ENCODE data around the gene A1BG. TPM values are rescaled to one million over a fixed set of nuclear protein-coding genes. Genes with fewer than 3 reads are reported as not detected.
A peak's percentile ranks its signal among the peaks of the same experiment; 100 is the strongest.
"Not testable (repeated sequence)": the region's sequence is repeated elsewhere in the genome, so short reads cannot be mapped to it uniquely, and the experiment has no call there.

A1BG gene
- total RNA-seq, 4 donors from 2014 or later, result 4.5 to 12.5 (median 9.0) TPM; not detected in 1

- in situ Hi-C loops (cut with MboI; ENCODE audit: low sequenced_read_pairs in 4 of 4), result no loop called here
Observed at GRCh38 chr19:58315580-58315979, 37.7 kb downstream of the A1BG start.

GRCh38 chr19:58311345-58311865 lies 41.9 kb downstream of the A1BG start:
- H3K36me3 ChIP-seq, result peaks cover 5 to 67% of the 10 kb centered on the region in 2 donors
- intact Hi-C loops (cut with DNase I; ENCODE audit: low total_unique reads) (no loop called here), in situ Hi-C loops (cut with MboI; ENCODE audit: low sequenced_read_pairs in 4 of 4) (no loop called here)
- DNase-seq (peak in 1 of 2 donors; percentile 26), ATAC-seq (no peak)
- no peak overlapping the region for H3K4me3 ChIP-seq
- H3K27ac ChIP-seq, result no peak overlapping the region
- H3K27me3 ChIP-seq, result no peaks in the 10 kb centered on the region
- no peaks in the 10 kb centered on the region for H3K9me3 ChIP-seq
- no peak for TF ChIP-seq POLR2A (IDR thresholded peaks at IDR 0.05)
- TF ChIP-seq, protein P1, sequence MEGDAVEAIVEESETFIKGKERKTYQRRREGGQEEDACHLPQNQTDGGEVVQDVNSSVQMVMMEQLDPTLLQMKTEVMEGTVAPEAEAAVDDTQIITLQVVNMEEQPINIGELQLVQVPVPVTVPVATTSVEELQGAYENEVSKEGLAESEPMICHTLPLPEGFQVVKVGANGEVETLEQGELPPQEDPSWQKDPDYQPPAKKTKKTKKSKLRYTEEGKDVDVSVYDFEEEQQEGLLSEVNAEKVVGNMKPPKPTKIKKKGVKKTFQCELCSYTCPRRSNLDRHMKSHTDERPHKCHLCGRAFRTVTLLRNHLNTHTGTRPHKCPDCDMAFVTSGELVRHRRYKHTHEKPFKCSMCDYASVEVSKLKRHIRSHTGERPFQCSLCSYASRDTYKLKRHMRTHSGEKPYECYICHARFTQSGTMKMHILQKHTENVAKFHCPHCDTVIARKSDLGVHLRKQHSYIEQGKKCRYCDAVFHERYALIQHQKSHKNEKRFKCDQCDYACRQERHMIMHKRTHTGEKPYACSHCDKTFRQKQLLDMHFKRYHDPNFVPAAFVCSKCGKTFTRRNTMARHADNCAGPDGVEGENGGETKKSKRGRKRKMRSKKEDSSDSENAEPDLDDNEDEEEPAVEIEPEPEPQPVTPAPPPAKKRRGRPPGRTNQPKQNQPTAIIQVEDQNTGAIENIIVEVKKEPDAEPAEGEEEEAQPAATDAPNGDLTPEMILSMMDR (IDR thresholded peaks at IDR 0.05 in 4 of 5, conservative IDR thresholded peaks at IDR 0.05 in 1 of 5), result no peak
- H3K4me1 ChIP-seq, result peaks cover 0 to 2% of the 10 kb centered on the region in 2 donors

More at GRCh38 chr19:58315580-58315979, 37.7 kb downstream of the A1BG start:
- no peak overlapping the region for H3K27ac ChIP-seq
- H3K36me3 ChIP-seq, result peaks cover 5 to 52% of the 10 kb centered on the region in 2 donors
- ATAC-seq (no peak), DNase-seq (no peak)
- no peak overlapping the region for H3K4me3 ChIP-seq
- intact Hi-C loops (cut with DNase I; ENCODE audit: low total_unique reads), result no loop called here
- TF ChIP-seq, protein P1 (IDR thresholded peaks at IDR 0.05 in 4 of 5, conservative IDR thresholded peaks at IDR 0.05 in 1 of 5), result no peak
- no peak for TF ChIP-seq POLR2A (IDR thresholded peaks at IDR 0.05)
- H3K9me3 ChIP-seq, result no peaks in the 10 kb centered on the region
- H3K4me1 ChIP-seq, result no peaks in the 10 kb centered on the region
- no peaks in the 10 kb centered on the region for H3K27me3 ChIP-seq

GRCh38 chr19:58310685-58311084 lies 42.6 kb downstream of the A1BG start:
- TF ChIP-seq, protein P1 (IDR thresholded peaks at IDR 0.05 in 4 of 5, conservative IDR thresholded peaks at IDR 0.05 in 1 of 5), result peak in 2 of 5 experiments; percentile 30 to 37
- DNase-seq; ATAC-seq; H3K4me1 ChIP-seq; H3K27ac ChIP-seq; H3K9me3 ChIP-seq; H3K27me3 ChIP-seq; H3K4me3 ChIP-seq; intact Hi-C loops (cut with DNase I; ENCODE audit: low total_unique reads); in situ Hi-C loops (cut with MboI; ENCODE audit: low sequenced_read_pairs in 4 of 4): not testable (repeated sequence)
- H3K36me3 ChIP-seq, result peaks cover 5 to 63% of the 10 kb centered on the region in 2 donors

- Histone ChIP-seq H3K9me3 (peaks cover 0 to 7% (median 0%) of the 10 kb centered on the region in 3 donors), H3K27me3 (no peaks in the 10 kb centered on the region), H3K27ac (no peak overlapping the region), H3K4me1 (peaks cover 12 to 14% of the 10 kb centered on the region in 2 donors), H3K4me3 (no peak overlapping the region), H3K36me3 (peaks cover 0 to 37% of the 10 kb centered on the region in 2 donors)
- no peak for TF ChIP-seq POLR2A (IDR thresholded peaks at IDR 0.05)
- TF ChIP-seq, protein P1 (IDR thresholded peaks at IDR 0.05 in 4 of 5, conservative IDR thresholded peaks at IDR 0.05 in 1 of 5), result no peak
- DNase-seq, result no peak
- no peak for ATAC-seq
- in situ Hi-C loops (cut with MboI; ENCODE audit: low sequenced_read_pairs in 4 of 4), result no loop called here
- intact Hi-C loops (cut with DNase I; ENCODE audit: low total_unique reads), result loop anchor here (10.0 kb wide), 1 partner anchor 1903 kb away; the partner anchor contains the start of gene ZNF583
Observed at GRCh38 chr19:58307736-58308135, 45.6 kb downstream of the A1BG start.

All from gastrocnemius medialis (tissue), 4 donors.